GM18870 (cell line): ENCODE measurements around the gene FANCB.

Experiments
- ATAC-seq: cut with Tn5 transposase; IDR thresholded peaks from one replicate; pipeline ENCODE4 v1.9.1; 2021; ENCODE audit warnings: moderate library complexity; ENCODE audit not compliant: unreplicated experiment

Gene FANCB

DNA sequence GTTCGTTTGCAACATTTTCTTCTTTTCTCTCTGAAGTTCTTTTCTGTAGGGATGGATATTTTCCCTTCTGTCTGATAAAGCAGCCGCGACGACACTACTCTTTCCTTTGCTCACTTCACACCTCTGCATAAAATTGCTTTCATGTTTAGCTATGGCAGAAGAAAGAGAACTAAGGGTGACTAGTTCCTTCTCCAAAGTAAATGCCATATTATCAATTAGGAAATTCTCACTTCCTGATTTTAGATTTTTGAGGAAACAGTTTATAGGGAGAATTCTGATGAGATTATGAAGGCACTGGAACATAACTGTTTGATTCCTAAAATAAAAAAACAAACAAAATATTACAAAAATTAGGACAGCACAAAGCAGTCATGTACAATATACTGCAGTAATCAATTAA is 29.2 kb downstream of the FANCB start:
- ATAC-seq = no peak

DNA sequence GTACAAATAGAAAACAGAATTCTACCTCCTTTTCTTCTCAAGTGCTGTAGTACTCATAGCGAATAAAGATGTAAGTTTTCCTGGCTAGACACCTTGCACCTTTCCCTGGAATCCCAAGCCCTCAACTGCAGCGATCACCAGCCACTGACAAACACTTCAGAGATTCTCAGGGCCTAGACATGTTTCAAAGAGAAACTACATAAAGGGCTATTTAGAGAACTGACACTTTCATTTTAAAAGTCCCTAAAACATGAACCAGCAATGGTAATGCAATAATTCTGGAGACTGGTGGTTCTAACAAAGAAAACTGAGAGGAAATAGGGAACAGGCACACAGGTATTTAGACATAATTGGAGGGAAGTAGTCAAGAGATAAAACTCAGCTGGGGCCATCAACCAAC is 35.7 kb downstream of the FANCB start:
- ATAC-seq = no peak

DNA sequence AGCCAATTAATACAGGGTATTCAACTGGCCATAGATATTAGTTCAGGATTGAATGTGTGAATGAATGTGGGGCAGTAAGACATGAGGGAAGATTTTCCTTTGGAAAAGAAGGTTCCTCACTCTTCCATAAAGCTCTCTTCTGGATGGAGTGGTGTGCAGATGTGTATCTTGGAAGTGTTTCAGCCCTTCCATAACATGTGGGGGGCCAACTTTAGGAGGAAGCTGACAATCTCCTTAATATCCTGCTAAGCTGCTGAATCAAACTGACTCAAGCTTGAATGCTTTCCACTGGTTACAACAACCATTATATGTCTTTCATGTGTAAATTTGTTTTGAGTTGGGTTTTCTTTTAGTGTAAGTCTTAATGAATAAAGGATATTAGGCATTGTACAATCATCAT is 40.3 kb downstream of the FANCB start:
- ATAC-seq = no peak

GRCh38 chrX:14832151-14832550 is 40.7 kb downstream of the FANCB start:
- ATAC-seq = no peak

DNA sequence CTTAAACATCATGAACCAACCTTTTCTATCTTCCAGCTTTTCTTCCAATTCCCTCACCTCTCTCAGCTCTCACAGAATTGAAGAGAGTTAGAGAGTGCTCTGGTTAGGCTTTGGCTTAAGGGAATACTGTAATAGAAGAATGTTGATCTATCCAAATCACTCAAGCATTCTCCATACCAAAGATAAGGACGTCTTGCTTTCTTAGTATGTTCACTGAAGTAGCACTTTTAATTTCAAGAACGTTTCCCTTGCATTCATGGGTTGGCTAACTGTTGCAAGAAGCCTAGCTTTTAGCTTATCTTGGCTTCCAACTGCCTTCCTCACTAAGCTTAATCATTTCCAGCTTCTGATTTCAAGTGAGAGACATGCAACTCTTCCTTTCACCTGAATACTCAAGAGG is 43.2 kb downstream of the FANCB start:
- no peak for ATAC-seq

DNA sequence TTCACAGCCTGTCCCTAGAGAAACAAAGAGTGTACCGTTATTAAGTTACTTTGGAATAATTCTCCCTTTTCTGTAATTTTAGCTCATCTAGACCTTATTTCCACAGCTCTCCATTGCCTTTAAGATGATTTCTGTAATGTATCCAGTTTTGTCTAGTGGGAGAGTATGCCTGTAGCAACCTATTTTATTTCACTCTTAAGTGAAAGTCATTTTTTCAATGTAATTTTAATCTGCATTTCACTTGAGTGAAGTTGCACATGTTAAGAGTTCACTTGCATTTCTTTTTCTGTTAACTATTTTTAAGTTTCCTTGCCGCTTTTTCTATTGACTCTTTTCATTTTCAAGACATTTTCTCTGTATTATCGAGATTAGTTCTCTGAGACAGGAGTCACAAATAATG is 46.5 kb downstream of the FANCB start:
- ATAC-seq = no peak

GRCh38 chrX:14825851-14826250 is 47.0 kb downstream of the FANCB start:
- ATAC-seq = no peak

- ATAC-seq = no peak
Measured at GRCh38 chrX:14819769-14820168, 53.1 kb downstream of the FANCB start.

- no peak for ATAC-seq
Measured at GRCh38 chrX:14817571-14817970, 55.3 kb downstream of the FANCB start.

DNA sequence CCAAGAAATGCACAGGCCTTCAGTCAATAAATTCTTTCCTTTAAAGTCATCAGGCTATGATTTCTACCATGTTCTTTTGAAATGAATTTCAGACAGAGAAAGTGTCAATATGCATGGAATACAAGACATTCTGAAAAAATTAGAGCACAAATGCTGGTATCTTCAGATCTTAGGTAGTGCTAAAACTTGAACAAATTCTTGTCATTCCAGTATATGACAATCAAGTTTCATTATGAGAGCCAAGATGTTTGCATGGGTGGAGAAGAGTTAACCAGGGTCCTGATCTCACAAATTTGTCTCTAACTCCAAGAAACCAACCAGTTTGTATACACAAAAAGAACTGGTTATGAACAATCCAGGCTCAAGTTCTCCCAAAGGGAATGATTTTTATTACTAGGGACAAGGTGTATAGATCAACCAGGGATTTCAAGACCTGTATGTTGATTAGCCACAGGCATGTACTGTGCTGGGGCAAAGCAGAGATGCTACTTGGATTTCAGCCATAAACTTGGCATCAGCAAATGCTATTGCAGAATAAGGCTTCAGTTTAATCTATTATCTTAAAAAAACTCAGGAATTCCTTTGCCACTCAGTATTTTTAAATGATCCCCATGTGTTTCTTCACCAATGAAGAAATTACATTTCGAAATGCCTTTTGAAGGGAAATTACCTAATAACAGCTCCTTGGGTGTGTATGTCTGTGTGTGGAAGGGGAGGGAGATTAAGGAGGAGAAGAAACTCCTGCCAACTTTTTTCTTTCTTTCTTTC is 69.7 kb downstream of the FANCB start:
- ATAC-seq = no peak

DNA sequence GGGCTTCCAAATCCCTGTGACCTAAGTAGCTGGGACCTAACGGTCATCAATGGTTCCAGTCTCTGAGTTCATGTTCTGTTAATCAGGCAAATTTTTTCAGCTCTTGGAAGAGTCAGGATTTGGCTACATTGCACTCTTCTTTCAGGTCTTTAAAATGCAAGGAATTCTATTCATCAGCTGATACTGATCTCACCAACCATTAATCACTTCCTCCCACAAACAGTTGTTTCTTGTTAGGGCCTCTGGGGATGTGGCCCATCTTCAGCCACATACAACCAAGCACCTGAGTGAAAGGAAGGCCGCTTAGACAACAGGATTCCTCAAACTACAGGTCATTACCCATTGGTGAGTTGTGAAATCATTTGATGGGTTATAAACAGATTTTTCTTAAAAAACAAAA is 71.7 kb downstream of the FANCB start:
- no peak for ATAC-seq

- ATAC-seq = no peak
Measured at GRCh38 chrX:14798805-14799397, 74.0 kb downstream of the FANCB start.
